Right forelimb (tissue), 1 donor: ENCODE measurements around the gene EIF4B.

Experiments
- DNase-seq: peaks from one replicate; pipeline ENCODE4 v3.0.0-alpha.2; 2018

EIF4B gene

DNA sequence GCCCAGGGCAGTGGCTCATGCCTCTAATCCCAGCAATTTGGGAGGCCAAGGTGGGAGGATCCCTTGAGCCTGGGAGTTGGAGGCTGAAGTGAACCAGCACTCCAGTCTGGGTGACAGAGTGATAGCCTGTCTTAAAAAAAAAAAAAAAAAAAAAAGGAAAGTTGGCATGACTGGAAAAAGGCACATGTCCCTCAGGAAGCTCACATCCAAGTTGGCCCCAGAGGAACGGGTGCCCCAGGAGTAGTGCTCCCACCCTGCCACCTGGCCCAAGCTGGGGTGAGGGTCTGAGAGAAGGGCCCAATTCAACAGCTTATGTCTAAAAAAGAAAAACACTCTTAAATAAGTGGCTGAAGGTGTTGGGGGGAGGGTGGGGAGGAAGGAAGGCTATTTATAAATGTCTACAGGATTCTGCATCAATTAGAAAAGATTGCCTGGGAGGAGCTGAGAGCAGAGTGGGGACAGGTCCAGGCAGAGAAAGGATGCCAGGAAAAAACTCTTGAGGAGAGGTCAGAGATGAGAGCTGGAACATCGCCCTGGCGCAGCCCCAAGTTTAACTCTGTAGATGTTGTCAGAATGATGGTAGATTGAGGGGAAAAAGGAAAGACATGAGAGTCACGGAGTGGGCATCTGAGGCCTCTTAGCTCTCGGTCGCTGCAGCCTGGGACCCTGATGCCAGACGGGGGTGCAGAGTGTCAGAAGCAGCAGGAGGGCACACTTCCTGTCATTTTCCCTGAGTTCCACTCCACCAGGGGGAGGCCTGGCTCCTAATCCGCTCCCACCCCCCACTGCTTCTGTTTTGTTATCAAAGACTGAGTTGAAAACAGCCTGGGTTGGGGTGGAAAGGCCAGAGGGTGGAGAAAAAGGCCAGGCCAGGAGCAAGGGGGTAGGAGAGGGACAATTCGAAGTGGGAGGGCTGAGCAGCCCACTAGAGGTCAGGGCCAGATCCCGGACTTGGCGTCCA is 65.6 kb downstream of the EIF4B start:
- DNase-seq, result peak; percentile 87

GRCh38 chr12:53073881-53074280 is 67.6 kb downstream of the EIF4B start:
- DNase-seq, result peak; percentile 60

- DNase-seq, result peak; percentile 56
Measured at GRCh38 chr12:53074283-53074998, 68.2 kb downstream of the EIF4B start.

DNA sequence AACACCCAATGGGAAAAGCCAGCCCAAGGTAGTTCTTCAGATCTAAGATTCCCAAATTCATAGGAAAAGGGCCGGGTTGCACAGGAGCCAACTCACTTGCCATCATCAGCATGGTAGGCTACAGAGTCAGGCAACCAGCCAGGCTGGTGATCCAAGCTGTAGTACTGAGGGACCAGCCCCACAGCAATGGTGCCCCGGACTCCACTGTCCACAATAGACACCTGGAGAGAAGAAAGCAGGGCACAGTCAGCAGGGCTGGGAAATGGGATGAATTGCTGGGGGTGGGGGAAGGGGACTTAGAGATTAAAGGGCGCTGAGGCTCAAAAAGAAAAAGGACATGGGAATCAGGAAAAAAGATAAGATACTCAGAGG is 68.7 kb downstream of the EIF4B start:
- DNase-seq, result no peak

- DNase-seq, result no peak
Measured at GRCh38 chr12:53076461-53076860, 70.2 kb downstream of the EIF4B start.

- DNase-seq, result no peak
Measured at GRCh38 chr12:53077030-53077429, 70.8 kb downstream of the EIF4B start.

DNA sequence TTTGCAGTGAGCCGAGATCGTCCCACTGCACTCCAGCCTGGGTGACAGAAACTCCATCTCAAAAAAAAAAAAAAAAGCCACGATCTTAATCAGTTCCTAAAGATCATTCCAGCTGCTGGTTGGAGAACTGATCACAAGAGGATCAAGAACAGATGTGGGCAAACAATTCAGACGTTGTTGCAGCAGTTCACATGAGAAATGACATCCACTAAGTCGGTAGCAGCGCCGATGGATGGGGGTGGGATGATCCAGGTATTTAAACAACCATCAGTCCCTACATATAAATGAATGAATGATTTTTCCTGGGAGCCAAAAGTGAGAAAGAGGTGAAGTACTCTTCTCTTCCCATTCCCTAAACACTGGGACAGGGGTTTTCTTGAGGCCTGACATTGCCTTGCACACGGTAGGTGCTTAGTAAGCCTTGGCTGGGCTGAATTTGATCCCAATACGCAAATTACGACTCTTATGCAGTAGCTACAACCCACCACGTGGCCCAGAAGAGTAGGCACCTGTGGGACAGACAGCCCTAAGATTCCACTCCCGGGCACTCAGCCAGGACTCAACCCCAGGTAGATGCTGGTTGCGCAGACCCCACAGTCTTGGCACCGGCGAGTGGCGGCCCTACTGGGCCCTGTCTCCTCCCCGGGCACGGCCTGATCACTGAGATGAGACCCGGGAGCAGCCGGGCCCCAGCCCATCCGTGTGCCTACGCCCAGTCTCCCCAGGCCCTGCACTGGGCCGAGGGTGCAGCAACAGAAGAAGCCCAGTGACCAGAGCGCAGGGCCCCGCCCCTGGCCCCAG is 72.4 kb downstream of the EIF4B start:
- no peak for DNase-seq

DNA sequence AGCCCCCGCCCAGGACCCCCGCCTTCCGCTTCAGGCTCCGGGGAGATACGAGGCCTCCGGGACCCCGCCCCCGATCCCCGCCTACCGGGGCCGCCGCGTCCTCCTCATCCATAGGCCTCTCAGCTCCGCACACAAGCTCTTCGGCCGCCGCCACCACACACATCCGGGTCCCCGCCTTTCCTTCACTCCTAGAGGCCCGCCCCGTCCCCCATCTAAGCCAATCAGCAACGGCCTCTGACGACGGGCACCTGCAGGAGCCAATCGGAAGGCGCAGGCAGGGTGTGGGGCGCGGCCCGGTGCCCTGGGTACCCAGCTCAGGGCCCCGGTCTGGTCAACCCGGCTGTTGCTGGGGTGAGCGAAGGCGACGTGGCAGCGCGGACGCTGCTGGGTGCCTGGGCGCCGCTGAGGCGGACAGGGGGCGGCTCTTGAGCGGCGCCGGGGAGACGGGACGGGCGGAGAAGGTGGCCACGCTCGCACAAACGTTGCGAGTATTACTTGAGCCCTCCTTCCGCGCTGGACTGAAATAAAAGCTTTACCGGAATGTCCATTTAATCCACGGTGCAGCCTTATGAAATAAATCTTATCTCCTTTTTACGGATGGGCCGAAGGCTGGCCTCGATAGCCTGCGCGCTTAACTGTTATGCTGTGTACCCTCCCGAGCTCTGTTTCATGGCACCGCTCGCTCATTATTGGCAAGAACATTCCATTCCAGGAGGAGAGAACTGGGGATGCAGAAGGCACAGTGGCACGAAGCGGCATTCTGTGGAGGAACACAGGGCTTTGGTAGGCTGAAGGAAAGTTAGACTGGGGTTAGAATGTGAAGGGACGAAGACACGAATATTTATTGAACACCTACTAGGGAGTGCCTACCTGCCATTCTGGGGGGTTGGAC is 73.2 kb downstream of the EIF4B start, which contains the start of gene SPRYD3:
Gene SPRYD3 (minus strand): TSS at position 165 of the 892 bp plus-strand sequence. CDS start 57 bp downstream, at position 108.
- peak; percentile 99 for DNase-seq

DNA sequence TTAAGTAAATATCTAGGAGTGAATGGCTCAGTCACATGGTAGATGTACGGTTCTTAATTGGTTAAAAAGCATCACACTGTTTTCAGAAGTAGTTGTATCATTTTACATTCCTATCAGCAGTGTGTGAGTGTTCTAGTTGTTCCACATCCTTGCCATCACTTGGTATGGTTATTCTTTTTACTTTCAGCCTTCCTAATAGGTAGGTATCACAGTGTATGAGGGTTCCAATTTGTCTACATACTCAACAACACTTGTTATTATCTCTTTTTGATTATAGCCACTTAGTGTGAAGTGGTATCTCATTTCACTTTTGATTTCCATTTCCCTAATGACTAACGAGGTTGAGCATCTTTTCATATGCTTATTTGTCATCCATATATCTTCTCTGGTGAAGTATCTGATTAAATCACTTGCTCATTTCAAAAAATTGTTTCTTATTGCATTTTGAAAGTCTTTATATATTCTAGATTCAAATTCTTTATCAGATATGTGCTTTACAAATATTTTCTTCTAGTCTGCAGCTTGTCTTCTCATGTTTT is 76.5 kb downstream of the EIF4B start:
- no peak for DNase-seq

DNA sequence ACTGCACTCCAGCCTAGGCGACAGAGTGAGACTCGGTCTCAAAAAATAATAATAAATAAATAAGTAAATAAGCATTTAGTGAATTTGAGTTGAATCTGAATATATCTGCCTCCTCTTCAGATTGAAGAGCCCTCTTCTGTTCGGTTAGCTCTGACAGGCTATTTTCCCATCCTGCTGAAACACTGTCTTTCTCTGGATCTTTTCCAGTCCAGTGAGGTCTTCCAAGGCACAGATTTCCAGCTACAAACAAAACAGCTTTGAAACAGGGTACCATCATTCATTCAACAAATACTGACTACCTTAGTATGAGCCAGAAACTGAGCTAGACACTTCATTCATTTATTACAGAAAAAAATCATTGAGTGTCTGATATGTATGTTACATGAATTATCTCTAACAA is 80.1 kb downstream of the EIF4B start:
- no peak for DNase-seq

GRCh38 chr12:53090105-53090504 is 83.8 kb downstream of the EIF4B start:
- no peak for DNase-seq

GRCh38 chr12:53090554-53090953 is 84.3 kb downstream of the EIF4B start:
- no peak for DNase-seq

DNA sequence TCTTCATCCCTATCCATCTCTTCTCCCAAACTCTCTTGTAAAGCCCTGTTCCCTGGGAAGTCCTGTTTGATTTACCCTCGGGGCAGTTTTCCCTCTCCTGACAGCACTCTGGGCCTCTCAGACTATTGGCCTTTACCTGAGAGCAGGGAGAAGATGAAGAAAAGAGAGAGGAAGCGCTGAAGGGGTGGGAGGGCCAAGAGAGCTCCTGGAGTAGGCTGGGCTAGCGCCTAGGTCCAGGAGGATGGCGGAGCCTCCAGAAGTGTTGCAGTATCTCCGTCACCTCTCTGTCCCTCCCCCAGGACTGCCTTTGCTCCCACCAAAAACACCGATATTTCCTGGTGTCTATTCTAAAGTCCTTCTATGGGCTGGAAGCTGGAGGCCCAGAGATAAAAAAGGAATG is 85.5 kb downstream of the EIF4B start:
- DNase-seq, result no peak
